PC-9 (cell line): ENCODE data around the gene DLGAP4. TPM values are rescaled to one million over a fixed set of nuclear protein-coding genes. Genes with fewer than 3 reads are reported as not detected.

Experiments
- BruUV-seq: library from RNA; stranded (reverse); fragments of 400-500 nt; replicated peaks from 2 replicates; lab custom pipeline; 2021; lab: Mats Ljungman, UMichigan
- CTCF ChIA-PET: fragments of 300-600 bp; sonication (Branson Sonifier 250); formaldehyde crosslinking; loops from one replicate; lab custom pipeline; 2022; ENCODE audit warnings: antibody characterized with exemption; lab: Charles Lee
- POLR2A ChIA-PET: fragments of 300-600 bp; sonication (Branson Sonifier 250); formaldehyde crosslinking; loops from one replicate; lab custom pipeline; 2022; ENCODE audit warnings: antibody characterized with exemption; ENCODE audit not compliant: unreplicated experiment; lab: Charles Lee
- DNase-seq, 2 experiments: peaks; one replicate each; pipeline versions ENCODE4 v3.0.0 to v3.0.0-alpha.2; 2015 to 2022; ENCODE audit warnings: mixed read lengths in 1 of 2
- H2AFZ ChIP-seq: fragments of 200-600 bp; sonication (generic); 2 replicates; pipeline ENCODE4 v1.8.1; 2017; ENCODE audit warnings: antibody characterized with exemption
- H3F3A ChIP-seq: fragments of 200-600 bp; sonication (generic); 2 replicates; pipeline ENCODE4 v1.8.1; 2017; ENCODE audit warnings: antibody characterized with exemption, mild to moderate bottlenecking, low read depth; ENCODE audit not compliant: insufficient read depth
- H3K27ac ChIP-seq: fragments of 200-600 bp; sonication (generic); 2 replicates; pipeline ENCODE4 v1.6.1; 2016; ENCODE audit warnings: mixed run types
- H3K27me3 ChIP-seq: fragments of 200-600 bp; sonication (generic); 2 replicates; pipeline ENCODE4 v1.6.1; 2016; ENCODE audit warnings: low read depth, mixed run types; ENCODE audit not compliant: insufficient read depth
- H3K36me3 ChIP-seq: fragments of 200-600 bp; sonication (generic); 2 replicates; pipeline ENCODE4 v1.6.1; 2016; ENCODE audit warnings: low read depth, mixed run types
- H3K4me1 ChIP-seq: fragments of 200-600 bp; sonication (generic); replicated peaks from 2 replicates; pipeline ENCODE4 v1.6.1; 2016; ENCODE audit warnings: mixed run types; ENCODE audit not compliant: insufficient read depth
- H3K4me2 ChIP-seq: fragments of 200-600 bp; sonication (generic); 2 replicates; pipeline ENCODE4 v1.6.1; 2017; ENCODE audit warnings: mixed run types
- H3K4me3 ChIP-seq: fragments of 200-600 bp; sonication (generic); 2 replicates; pipeline ENCODE4 v1.6.1; 2016; ENCODE audit warnings: mixed run types
- H3K79me2 ChIP-seq: fragments of 200-600 bp; sonication (generic); 2 replicates; pipeline ENCODE4 v1.6.1; 2017; ENCODE audit warnings: low read depth, mixed run types
- H3K9me2 ChIP-seq: fragments of 200-600 bp; sonication (generic); 2 replicates; pipeline ENCODE4 v1.8.1; 2017; ENCODE audit warnings: mild to moderate bottlenecking; ENCODE audit not compliant: insufficient read depth
- H3K9me3 ChIP-seq: fragments of 200-600 bp; sonication (generic); 2 replicates; pipeline ENCODE4 v1.8.1; 2016; ENCODE audit warnings: low read depth; ENCODE audit not compliant: insufficient read depth
- H4K20me1 ChIP-seq: fragments of 200-600 bp; sonication (generic); 2 replicates; pipeline ENCODE4 v1.8.1; 2017; ENCODE audit not compliant: insufficient read depth
- EZH2 ChIP-seq: fragments of 200-600 bp; sonication (generic); IDR thresholded peaks from 2 replicates; pipeline ENCODE4 v1.8.0; 2017; ENCODE audit warnings: antibody characterized with exemption, low read depth
- intact Hi-C: fragments of 100-400 bp; cut with micrococcal nuclease; formaldehyde crosslinking; loops from one replicate; pipeline ENCODE4 v1.10.0; 2022; ENCODE audit not compliant: unreplicated experiment
- total RNA-seq: library from RNA; stranded (reverse); gene quantifications from 2 replicates; pipeline ENCODE4 v1.2.3, GENCODE V29; 2021
- TF ChIP-seq, protein P1 (sequence below): fragments of 200-600 bp; sonication (generic); conservative IDR thresholded peaks from 2 replicates; pipeline ENCODE4 v1.6.1; 2017; ENCODE audit warnings: mixed run types, antibody characterized with exemption, mild to moderate bottlenecking, moderate library complexity

DLGAP4 gene
- total RNA-seq, 1 experiment from 2014 or later = 62.6 TPM

DNA sequence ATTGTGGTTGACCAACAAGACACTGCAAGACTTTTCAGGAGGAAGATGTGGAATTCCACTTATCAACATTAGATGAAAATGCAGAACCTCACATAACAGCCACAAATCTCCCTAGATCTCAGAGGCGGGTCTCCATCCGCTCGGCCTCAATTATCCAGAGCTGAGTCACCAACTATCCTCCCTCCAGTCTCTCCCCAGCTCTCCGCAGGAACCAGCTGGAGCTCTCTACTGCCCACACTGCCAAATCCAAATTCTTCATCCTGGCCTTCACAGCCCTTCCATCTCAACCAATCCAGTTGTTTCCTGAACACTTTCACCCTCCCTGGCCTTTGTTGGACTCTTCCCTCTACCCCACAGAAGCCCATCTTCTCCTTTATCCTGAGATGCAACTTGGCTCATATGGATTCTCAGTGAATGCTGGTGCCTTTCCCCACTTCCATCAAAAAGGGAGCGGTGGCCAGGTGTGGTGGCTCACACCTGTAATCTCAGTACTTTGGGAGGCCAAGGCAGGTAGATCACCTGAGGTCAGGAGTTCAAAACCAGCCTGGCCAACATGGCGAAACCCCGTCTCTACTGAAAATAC, 263.8 kb downstream of the DLGAP4 start:
- Histone ChIP-seq H2AFZ (no peak overlapping the region), H3K4me3 (no peak overlapping the region), H4K20me1 (no peaks in the 10 kb centered on the region), H3K4me2 (no peak overlapping the region), H3K4me1 (peaks cover 3% of the 10 kb centered on the region; the same call in 1 of the 2 replicates), H3K9me3 (peaks cover 3% of the 10 kb centered on the region; the same call in 1 of the 2 replicates), H3F3A (peaks cover 36% of the 10 kb centered on the region), H3K27me3 (no peaks in the 10 kb centered on the region), H3K27ac (no peak overlapping the region), H3K36me3 (no peaks in the 10 kb centered on the region), H3K79me2 (no peaks in the 10 kb centered on the region), H3K9me2 (no peaks in the 10 kb centered on the region)
- ChIA-PET POLR2A (interaction anchor here (0.7 kb wide), 1 partner anchor 602 kb away, joined by 4 read pairs; no protein-coding TSS in a partner anchor), CTCF (no interaction called here)
- DNase-seq = no peak
- TF ChIP-seq, protein P1, sequence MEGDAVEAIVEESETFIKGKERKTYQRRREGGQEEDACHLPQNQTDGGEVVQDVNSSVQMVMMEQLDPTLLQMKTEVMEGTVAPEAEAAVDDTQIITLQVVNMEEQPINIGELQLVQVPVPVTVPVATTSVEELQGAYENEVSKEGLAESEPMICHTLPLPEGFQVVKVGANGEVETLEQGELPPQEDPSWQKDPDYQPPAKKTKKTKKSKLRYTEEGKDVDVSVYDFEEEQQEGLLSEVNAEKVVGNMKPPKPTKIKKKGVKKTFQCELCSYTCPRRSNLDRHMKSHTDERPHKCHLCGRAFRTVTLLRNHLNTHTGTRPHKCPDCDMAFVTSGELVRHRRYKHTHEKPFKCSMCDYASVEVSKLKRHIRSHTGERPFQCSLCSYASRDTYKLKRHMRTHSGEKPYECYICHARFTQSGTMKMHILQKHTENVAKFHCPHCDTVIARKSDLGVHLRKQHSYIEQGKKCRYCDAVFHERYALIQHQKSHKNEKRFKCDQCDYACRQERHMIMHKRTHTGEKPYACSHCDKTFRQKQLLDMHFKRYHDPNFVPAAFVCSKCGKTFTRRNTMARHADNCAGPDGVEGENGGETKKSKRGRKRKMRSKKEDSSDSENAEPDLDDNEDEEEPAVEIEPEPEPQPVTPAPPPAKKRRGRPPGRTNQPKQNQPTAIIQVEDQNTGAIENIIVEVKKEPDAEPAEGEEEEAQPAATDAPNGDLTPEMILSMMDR = no peak
- no peak for TF ChIP-seq EZH2
- intact Hi-C loops = loop anchor here (10.0 kb wide), 1 partner anchor 1115 kb away; the partner anchor contains the start of gene CEP250
- no TSS peak for BruUV-seq

DNA sequence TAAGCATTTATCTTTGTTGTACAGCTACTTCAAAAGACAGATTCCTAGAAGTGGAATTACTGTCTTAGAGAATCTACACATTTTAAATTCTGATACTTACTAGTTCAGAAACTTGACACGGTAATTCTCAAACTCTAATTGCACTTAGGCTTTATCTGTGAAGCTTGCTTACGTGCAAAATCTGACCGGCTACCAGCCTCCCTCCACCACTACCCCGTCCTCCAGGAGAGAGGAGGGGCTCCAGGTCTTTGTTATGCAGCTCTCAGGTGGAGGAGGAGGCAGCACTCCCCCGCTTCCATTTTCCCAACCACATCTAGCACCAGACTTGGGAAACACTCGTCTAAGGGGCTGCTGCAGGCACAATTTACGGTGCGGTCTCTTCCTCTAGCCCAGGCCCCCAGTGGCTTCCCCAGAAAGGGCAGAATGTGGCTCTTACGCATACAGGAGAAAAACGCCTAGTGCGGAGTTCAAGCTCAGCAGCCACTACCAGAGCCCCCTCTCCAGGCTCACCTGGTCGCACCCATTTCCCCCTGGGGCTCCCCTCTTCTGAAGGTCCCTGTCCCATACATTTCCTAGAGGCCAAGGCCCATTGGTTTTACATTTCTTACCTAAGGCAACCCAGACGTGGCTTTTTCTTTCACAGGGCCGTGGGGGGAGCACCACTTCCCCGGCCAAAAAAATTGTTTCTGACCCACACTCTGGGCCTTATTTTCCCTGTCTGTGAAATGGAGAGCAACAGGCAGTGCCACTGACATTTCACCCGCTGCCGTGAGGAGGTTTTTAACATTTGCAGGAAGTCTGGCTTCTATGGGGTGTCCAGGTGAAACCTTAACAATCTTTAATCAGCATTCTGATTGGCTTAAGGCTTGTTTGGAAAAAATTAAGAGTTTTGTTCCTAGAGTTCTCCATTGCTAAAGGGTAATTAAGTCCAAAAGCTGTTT, 265.7 kb downstream of the DLGAP4 start:
- no peak overlapping the region for H2AFZ ChIP-seq
- intact Hi-C loops = loop anchor here (10.0 kb wide), 1 partner anchor 1117 kb away; the partner anchor contains the start of gene CEP250
- H3K27ac ChIP-seq = no peak overlapping the region
- H3K9me3 ChIP-seq = no peaks in the 10 kb centered on the region
- no peak for DNase-seq
- no peaks in the 10 kb centered on the region for H3K36me3 ChIP-seq
- ChIA-PET POLR2A (interaction anchor here (0.6 kb wide), 1 partner anchor 12 kb away, joined by 6 read pairs; no protein-coding TSS in a partner anchor), CTCF (interaction anchor here (1.5 kb wide), 1 partner anchor 33 kb away, joined by 4 read pairs; no protein-coding TSS in a partner anchor)
- H3K4me1 ChIP-seq = peaks cover 18% of the 10 kb centered on the region
- no peak for TF ChIP-seq EZH2
- TF ChIP-seq, protein P1 = no peak
- BruUV-seq = no TSS peak
- no peaks in the 10 kb centered on the region for H3K9me2 ChIP-seq
- H4K20me1 ChIP-seq = no peaks in the 10 kb centered on the region
- H3K4me2 ChIP-seq = no peak overlapping the region
- peaks cover 13% of the 10 kb centered on the region for H3K79me2 ChIP-seq
- peaks cover 49% of the 10 kb centered on the region for H3F3A ChIP-seq
- no peak overlapping the region for H3K4me3 ChIP-seq
- no peaks in the 10 kb centered on the region for H3K27me3 ChIP-seq

DNA sequence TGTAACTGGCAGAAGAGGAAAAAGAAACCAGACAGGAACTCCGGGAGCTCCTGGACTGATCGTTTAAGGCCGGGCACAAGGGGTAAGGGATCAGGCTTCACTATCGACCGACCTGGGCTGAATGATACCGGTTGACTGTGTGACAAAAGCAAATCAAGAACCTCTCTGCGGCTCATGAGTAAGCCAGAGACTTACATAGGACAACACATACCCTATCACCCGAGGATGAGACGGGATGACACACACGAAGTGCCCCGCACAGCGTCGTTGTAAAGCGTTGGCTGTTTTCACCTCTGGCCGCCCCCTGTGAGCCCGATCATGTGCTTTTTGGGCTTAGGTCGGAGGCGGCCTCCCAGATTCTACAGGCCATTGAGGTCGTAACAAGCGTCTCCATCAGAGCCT, 266.6 kb downstream of the DLGAP4 start:
- CTCF ChIA-PET = interaction anchor here (0.7 to 1.5 kb wide), 2 partner anchors 12 to 32 kb away, joined by 4 to 5 read pairs; no protein-coding TSS in a partner anchor
- DNase-seq = no peak
- TSS peak; percentile 77 for BruUV-seq

More for the DNA sequence above, 266.6 kb downstream of the DLGAP4 start:
- Histone ChIP-seq H3K4me3 (peak overlapping the region; percentile 75; the same call in 1 of the 2 replicates), H3K36me3 (no peaks in the 10 kb centered on the region), H3K4me1 (peaks cover 18% of the 10 kb centered on the region), H3K9me3 (no peaks in the 10 kb centered on the region), H3F3A (peaks cover 49% of the 10 kb centered on the region), H3K79me2 (peaks cover 13% of the 10 kb centered on the region), H2AFZ (no peak overlapping the region), H3K27ac (no peak overlapping the region), H4K20me1 (no peaks in the 10 kb centered on the region), H3K9me2 (no peaks in the 10 kb centered on the region), H3K27me3 (no peaks in the 10 kb centered on the region), H3K4me2 (peak overlapping the region; percentile 95)
- intact Hi-C loops = loop anchor here (10.0 kb wide), 1 partner anchor 1118 kb away; the partner anchor contains the start of gene CEP250
- TF ChIP-seq, protein P1 = no peak
- TF ChIP-seq EZH2 = no peak
- POLR2A ChIA-PET = interaction anchor here (0.5 to 0.6 kb wide), 3 partner anchors 12 to 1896 kb away, joined by 5 to 18 read pairs (median 6); partner anchors contain the start of gene PIGU
